Measurements from ENCODE around the gene VAT1L. TPM values are rescaled to one million over a fixed set of nuclear protein-coding genes. Genes with fewer than 3 reads are reported as not detected.

VAT1L gene
- total and polyA plus RNA-seq, 5 donors from 2014 or later, result not detected

DNA sequence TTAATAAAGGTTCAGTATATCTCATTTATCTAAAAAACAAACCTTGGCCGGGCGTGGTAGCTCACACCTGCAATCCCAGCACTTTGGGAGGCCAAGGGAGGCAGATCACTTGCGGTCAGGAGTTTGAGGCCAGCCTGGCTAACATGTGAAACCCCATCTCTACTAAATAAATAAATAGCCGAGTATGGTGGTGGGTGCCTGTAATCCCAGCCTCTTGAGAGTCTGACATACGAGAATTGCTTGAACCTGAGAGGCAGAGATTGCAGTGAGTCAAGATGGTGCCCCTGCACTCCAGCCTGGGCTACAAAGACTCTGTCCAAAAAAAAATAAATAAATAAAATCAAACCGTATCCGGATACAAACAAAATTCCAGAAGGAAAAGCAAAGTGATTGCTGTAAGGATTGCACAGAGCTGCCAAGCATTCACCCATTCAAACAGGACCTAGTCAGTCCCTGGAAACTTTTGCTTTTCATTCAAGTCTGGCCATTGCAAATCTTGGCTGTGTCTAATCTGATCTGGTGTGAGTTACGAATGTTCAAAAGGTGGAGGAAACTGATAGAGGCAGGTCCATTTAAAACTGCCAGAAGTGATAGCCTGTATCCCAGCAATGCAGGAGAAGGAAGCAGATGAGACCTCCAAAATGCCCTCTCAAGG, 131.5 kb downstream of the VAT1L start:
- ATAC-seq (ENCODE audit: low read depth in 2 of 2), result no peak
- H3K36me3 ChIP-seq (ENCODE audit: control insufficient read depth, insufficient read depth, low read length), result no peaks in the 10 kb centered on the region
- no peak for DNase-seq
- no peak overlapping the region for H3K4me3 Mint-ChIP-seq
- H3K9me3 ChIP-seq (ENCODE audit: control insufficient read depth in 2 of 2, low read length in 2 of 2), result no peaks in the 10 kb centered on the region
- H3K4me3 ChIP-seq (ENCODE audit: low read depth, low read length), result no peak overlapping the region
- H3K27ac Mint-ChIP-seq, result no peak overlapping the region
- H3K4me1 ChIP-seq (ENCODE audit: control insufficient read depth, insufficient read depth, low read length, poor library complexity, severe bottlenecking), result no peaks in the 10 kb centered on the region
- peaks cover 0 to 2% (median 0%) of the 10 kb centered on the region in 7 donors for H3K9me3 Mint-ChIP-seq
- no peaks in the 10 kb centered on the region for H3K36me3 Mint-ChIP-seq
- H3K4me1 Mint-ChIP-seq, result no peaks in the 10 kb centered on the region
- no peaks in the 10 kb centered on the region for H3K27me3 ChIP-seq (ENCODE audit: control insufficient read depth, insufficient read depth, low read length)
- no peak overlapping the region for H3K27ac ChIP-seq (ENCODE audit: insufficient read depth, low read length, poor library complexity, severe bottlenecking)
- peaks cover 4% of the 10 kb centered on the region for H3K27me3 Mint-ChIP-seq

DNA sequence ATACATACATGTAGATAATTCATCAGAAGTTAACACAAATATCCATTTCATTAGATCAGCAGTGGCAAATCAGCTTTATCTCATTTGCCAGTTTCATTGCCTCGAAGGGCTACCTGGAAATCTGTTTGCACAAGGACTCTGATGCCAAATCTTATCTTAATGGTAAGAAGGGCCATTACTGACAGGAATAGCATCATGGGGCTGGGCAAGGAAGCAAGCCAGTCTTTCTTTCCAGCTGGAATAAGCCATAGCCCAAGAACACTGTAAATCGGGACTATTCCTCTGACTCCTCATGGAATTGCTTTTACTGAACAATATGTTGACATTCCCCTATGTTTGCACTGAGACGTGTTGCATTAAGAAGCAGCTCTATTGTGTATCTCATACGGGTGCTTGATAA, 132.6 kb downstream of the VAT1L start:
- ATAC-seq (ENCODE audit: low read depth in 2 of 2) (no peak), DNase-seq (no peak)
- Histone ChIP-seq H3K27me3 (ENCODE audit: control insufficient read depth, insufficient read depth, low read length) (no peaks in the 10 kb centered on the region), H3K4me1 (ENCODE audit: control insufficient read depth, insufficient read depth, low read length, poor library complexity, severe bottlenecking) (no peaks in the 10 kb centered on the region), H3K36me3 (ENCODE audit: control insufficient read depth, insufficient read depth, low read length) (no peaks in the 10 kb centered on the region), H3K27ac (ENCODE audit: insufficient read depth, low read length, poor library complexity, severe bottlenecking) (no peak overlapping the region), H3K9me3 (ENCODE audit: control insufficient read depth in 2 of 2, low read length in 2 of 2) (no peaks in the 10 kb centered on the region), H3K4me3 (ENCODE audit: low read depth, low read length) (no peak overlapping the region)
- H3K4me1 Mint-ChIP-seq, result no peaks in the 10 kb centered on the region
- no peak overlapping the region for H3K27ac Mint-ChIP-seq
- H3K27me3 Mint-ChIP-seq, result peaks cover 4% of the 10 kb centered on the region
- no peak overlapping the region for H3K4me3 Mint-ChIP-seq
- peaks cover 0 to 2% (median 0%) of the 10 kb centered on the region in 7 donors for H3K9me3 Mint-ChIP-seq
- no peaks in the 10 kb centered on the region for H3K36me3 Mint-ChIP-seq

DNA sequence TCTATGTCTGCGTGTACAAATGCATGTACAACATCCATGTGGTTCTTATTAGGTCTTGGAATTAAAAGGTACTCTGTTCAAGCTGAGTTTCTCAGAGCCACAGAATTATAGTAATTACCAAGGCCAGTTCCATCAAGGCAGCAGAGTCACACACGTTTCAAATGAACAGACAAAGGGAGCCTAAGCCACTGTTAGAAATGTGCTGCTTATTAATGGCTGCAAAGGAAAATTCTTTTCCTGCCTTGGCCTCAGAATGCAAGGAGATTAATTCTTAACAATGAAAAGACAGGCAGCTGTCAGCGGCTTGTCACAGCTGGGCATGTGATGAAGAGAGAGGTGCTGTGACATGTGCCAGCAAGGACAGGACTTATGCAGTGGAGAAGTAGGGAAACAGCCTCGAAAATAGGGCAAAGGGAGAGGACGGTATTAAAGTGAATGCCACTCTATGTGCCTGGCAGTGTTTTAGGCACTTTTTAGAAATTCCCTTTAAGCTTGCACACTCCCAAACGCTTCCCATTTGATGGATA, 133.9 kb downstream of the VAT1L start:
- Histone ChIP-seq H3K9me3 (ENCODE audit: control insufficient read depth in 2 of 2, low read length in 2 of 2) (no peaks in the 10 kb centered on the region), H3K4me3 (ENCODE audit: low read depth, low read length) (no peak overlapping the region), H3K27ac (ENCODE audit: insufficient read depth, low read length, poor library complexity, severe bottlenecking) (no peak overlapping the region), H3K36me3 (ENCODE audit: control insufficient read depth, insufficient read depth, low read length) (no peaks in the 10 kb centered on the region), H3K4me1 (ENCODE audit: control insufficient read depth, insufficient read depth, low read length, poor library complexity, severe bottlenecking) (no peaks in the 10 kb centered on the region), H3K27me3 (ENCODE audit: control insufficient read depth, insufficient read depth, low read length) (no peaks in the 10 kb centered on the region)
- H3K4me3 Mint-ChIP-seq, result no peak overlapping the region
- DNase-seq (no peak), ATAC-seq (ENCODE audit: low read depth in 2 of 2) (no peak)
- no peak overlapping the region for H3K27ac Mint-ChIP-seq
- peaks cover 0 to 2% (median 0%) of the 10 kb centered on the region in 7 donors for H3K9me3 Mint-ChIP-seq
- no peaks in the 10 kb centered on the region for H3K36me3 Mint-ChIP-seq
- H3K4me1 Mint-ChIP-seq, result no peaks in the 10 kb centered on the region
- H3K27me3 Mint-ChIP-seq, result peaks cover 4% of the 10 kb centered on the region

DNA sequence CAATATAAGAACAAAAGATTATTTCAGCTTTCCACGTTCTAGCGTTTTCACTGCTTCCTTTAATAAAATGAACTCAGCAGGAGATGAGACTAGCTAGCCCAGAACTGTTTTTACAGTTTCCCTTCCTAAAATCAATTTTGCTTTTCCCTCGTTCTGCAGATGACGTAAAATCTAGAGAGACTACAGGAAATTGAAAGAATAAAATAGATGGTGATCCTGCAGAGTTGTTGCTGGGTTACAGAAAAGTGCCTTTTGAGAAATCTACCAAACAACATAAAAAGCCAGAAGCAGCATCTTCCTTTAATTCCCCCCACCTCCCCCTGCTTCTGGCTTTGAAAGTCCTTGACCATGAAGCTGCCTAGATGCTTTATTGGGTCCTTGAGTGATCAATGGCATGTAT, 137.2 kb downstream of the VAT1L start:
- Mint-ChIP-seq H3K9me3 (peaks cover 0 to 2% (median 0%) of the 10 kb centered on the region in 7 donors), H3K4me1 (no peaks in the 10 kb centered on the region), H3K27me3 (peaks cover 10% of the 10 kb centered on the region), H3K27ac (no peak overlapping the region), H3K4me3 (no peak overlapping the region), H3K36me3 (no peaks in the 10 kb centered on the region)
- Histone ChIP-seq H3K36me3 (ENCODE audit: control insufficient read depth, insufficient read depth, low read length) (no peaks in the 10 kb centered on the region), H3K4me1 (ENCODE audit: control insufficient read depth, insufficient read depth, low read length, poor library complexity, severe bottlenecking) (no peaks in the 10 kb centered on the region), H3K27me3 (ENCODE audit: control insufficient read depth, insufficient read depth, low read length) (no peaks in the 10 kb centered on the region), H3K4me3 (ENCODE audit: low read depth, low read length) (no peak overlapping the region), H3K9me3 (ENCODE audit: control insufficient read depth in 2 of 2, low read length in 2 of 2) (no peaks in the 10 kb centered on the region), H3K27ac (ENCODE audit: insufficient read depth, low read length, poor library complexity, severe bottlenecking) (no peak overlapping the region)
- ATAC-seq (ENCODE audit: low read depth in 2 of 2), result no peak
- no peak for DNase-seq

DNA sequence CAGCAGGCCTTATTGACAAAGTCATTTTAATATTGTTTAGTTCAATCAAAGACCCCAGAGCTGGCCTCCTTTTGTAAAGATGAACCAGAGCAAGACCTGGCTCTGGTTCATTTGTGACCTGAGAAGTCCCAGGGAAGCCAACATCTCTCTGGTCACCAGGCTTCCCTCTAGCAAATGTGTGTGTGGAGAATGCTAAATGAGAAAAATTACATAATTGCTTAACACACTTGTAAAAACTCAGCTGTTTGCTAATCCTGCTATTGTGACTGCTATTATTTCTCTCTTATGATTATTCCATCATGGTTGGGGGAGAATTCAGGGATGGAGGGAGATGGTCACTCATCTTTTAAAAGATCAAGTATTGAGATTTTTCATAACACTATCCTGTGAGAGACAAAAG, 139.7 kb downstream of the VAT1L start:
- Mint-ChIP-seq H3K9me3 (peaks cover 0 to 2% (median 0%) of the 10 kb centered on the region in 7 donors), H3K4me1 (no peaks in the 10 kb centered on the region), H3K36me3 (no peaks in the 10 kb centered on the region), H3K4me3 (no peak overlapping the region), H3K27me3 (peaks cover 10% of the 10 kb centered on the region), H3K27ac (no peak overlapping the region)
- ATAC-seq (ENCODE audit: low read depth in 2 of 2) (no peak), DNase-seq (no peak)
- Histone ChIP-seq H3K9me3 (ENCODE audit: control insufficient read depth in 2 of 2, low read length in 2 of 2) (no peaks in the 10 kb centered on the region), H3K4me1 (ENCODE audit: control insufficient read depth, insufficient read depth, low read length, poor library complexity, severe bottlenecking) (no peaks in the 10 kb centered on the region), H3K4me3 (ENCODE audit: low read depth, low read length) (no peak overlapping the region), H3K27ac (ENCODE audit: insufficient read depth, low read length, poor library complexity, severe bottlenecking) (no peak overlapping the region), H3K36me3 (ENCODE audit: control insufficient read depth, insufficient read depth, low read length) (no peaks in the 10 kb centered on the region), H3K27me3 (ENCODE audit: control insufficient read depth, insufficient read depth, low read length) (no peaks in the 10 kb centered on the region)

DNA sequence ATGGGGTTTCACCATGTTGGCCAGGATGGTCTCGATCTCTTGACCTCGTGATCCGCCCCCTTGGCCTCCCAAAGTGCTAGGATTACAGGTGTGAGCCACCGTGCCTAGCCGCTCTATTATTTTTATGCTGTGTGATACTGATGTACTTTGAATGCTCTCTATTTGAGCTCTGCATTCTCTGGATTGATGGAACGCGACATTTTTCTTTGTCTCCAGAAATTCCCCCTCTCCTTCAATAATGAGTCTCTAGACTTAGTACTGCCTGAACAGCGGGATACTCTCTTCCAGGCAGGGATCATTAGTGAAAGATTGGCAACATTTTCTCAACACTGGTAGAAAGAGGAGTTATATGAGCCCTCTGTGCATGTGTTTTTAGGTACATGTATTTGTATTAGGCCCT, 140.6 kb downstream of the VAT1L start:
- H3K4me3 Mint-ChIP-seq, result no peak overlapping the region
- Histone ChIP-seq H3K4me1 (ENCODE audit: control insufficient read depth, insufficient read depth, low read length, poor library complexity, severe bottlenecking) (no peaks in the 10 kb centered on the region), H3K27me3 (ENCODE audit: control insufficient read depth, insufficient read depth, low read length) (no peaks in the 10 kb centered on the region), H3K9me3 (ENCODE audit: control insufficient read depth in 2 of 2, low read length in 2 of 2) (no peaks in the 10 kb centered on the region), H3K4me3 (ENCODE audit: low read depth, low read length) (no peak overlapping the region), H3K36me3 (ENCODE audit: control insufficient read depth, insufficient read depth, low read length) (no peaks in the 10 kb centered on the region), H3K27ac (ENCODE audit: insufficient read depth, low read length, poor library complexity, severe bottlenecking) (no peak overlapping the region)
- H3K9me3 Mint-ChIP-seq, result peaks cover 0 to 3% (median 0%) of the 10 kb centered on the region in 7 donors
- peaks cover 19% of the 10 kb centered on the region for H3K27me3 Mint-ChIP-seq
- no peak overlapping the region for H3K27ac Mint-ChIP-seq
- no peak for DNase-seq
- H3K4me1 Mint-ChIP-seq, result no peaks in the 10 kb centered on the region
- no peak for ATAC-seq (ENCODE audit: low read depth in 2 of 2)
- H3K36me3 Mint-ChIP-seq, result no peaks in the 10 kb centered on the region

DNA sequence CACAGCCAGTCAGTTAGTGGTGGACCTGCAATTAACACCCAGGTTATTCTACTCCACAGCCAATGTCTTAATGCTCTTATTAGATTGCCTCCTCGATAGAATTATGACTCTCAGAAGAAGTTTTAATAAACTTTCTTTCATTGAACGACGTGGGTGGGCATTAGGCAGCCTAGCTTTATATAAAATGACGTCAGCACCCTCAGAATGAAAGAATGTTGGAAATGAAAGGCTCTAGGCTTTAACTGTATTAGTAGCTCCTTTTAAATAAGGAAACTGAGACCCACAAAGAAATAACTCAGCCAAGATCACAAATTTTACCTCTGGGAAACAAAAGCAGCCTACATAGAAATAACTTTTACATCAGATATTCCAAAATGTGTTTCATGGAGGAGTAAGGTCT, 142.7 kb downstream of the VAT1L start:
- no peaks in the 10 kb centered on the region for H3K9me3 ChIP-seq (ENCODE audit: control insufficient read depth in 2 of 2, low read length in 2 of 2)
- DNase-seq, result no peak
- H3K9me3 Mint-ChIP-seq, result peaks cover 0 to 3% (median 0%) of the 10 kb centered on the region in 7 donors
- H3K36me3 ChIP-seq (ENCODE audit: control insufficient read depth, insufficient read depth, low read length), result no peaks in the 10 kb centered on the region
- no peak overlapping the region for H3K4me3 Mint-ChIP-seq
- peaks cover 20% of the 10 kb centered on the region for H3K27me3 Mint-ChIP-seq
- H3K4me1 Mint-ChIP-seq, result no peaks in the 10 kb centered on the region
- no peaks in the 10 kb centered on the region for H3K27me3 ChIP-seq (ENCODE audit: control insufficient read depth, insufficient read depth, low read length)
- H3K4me1 ChIP-seq (ENCODE audit: control insufficient read depth, insufficient read depth, low read length, poor library complexity, severe bottlenecking), result no peaks in the 10 kb centered on the region
- H3K27ac ChIP-seq (ENCODE audit: insufficient read depth, low read length, poor library complexity, severe bottlenecking), result no peak overlapping the region
- no peak overlapping the region for H3K4me3 ChIP-seq (ENCODE audit: low read depth, low read length)
- H3K36me3 Mint-ChIP-seq, result no peaks in the 10 kb centered on the region
- no peak for ATAC-seq (ENCODE audit: low read depth in 2 of 2)
- H3K27ac Mint-ChIP-seq, result no peak overlapping the region

DNA sequence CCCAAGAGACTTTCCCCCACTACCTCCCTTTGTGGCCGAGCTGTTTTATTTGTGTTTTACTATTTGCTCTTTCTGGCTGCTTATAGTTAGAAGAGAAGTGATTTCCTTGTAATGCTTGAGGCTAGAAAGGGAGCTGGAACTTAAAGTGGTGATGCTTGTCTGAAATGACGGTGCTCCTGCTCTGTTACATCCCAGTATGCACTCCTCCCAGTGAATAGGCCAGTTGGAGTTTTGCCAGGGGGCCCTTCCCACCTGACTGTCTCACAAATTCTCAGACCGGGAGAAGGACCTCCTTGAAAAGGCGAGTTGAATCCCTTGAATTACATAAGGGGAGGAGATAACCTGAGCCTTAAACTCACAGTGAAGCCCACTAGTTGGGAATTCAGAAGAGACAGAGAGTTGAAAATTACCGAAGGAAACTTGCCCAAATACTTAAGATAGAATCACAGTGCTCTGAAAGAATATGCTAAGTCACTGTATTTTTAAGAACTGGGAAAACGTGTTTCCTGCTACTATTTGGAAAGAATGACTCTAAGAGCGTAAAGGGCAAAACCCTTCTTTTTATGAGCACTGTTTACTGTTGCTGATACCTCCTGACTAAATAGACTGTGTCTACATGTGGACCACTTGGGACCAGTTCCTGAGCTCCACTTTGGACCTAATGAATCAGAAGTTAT, 149.2 kb downstream of the VAT1L start:
- peaks cover 0 to 6% (median 0%) of the 10 kb centered on the region in 7 donors for H3K9me3 Mint-ChIP-seq
- H3K4me1 Mint-ChIP-seq, result no peaks in the 10 kb centered on the region
- peaks cover 18% of the 10 kb centered on the region for H3K27me3 Mint-ChIP-seq
- no peak for ATAC-seq (ENCODE audit: low read depth in 2 of 2)
- DNase-seq, result no peak
- H3K36me3 Mint-ChIP-seq, result no peaks in the 10 kb centered on the region
- H3K27me3 ChIP-seq (ENCODE audit: control insufficient read depth, insufficient read depth, low read length), result no peaks in the 10 kb centered on the region
- H3K4me3 Mint-ChIP-seq, result no peak overlapping the region
- H3K4me3 ChIP-seq (ENCODE audit: low read depth, low read length), result no peak overlapping the region
- no peaks in the 10 kb centered on the region for H3K9me3 ChIP-seq (ENCODE audit: control insufficient read depth in 2 of 2, low read length in 2 of 2)
- H3K27ac ChIP-seq (ENCODE audit: insufficient read depth, low read length, poor library complexity, severe bottlenecking), result no peak overlapping the region
- no peaks in the 10 kb centered on the region for H3K4me1 ChIP-seq (ENCODE audit: control insufficient read depth, insufficient read depth, low read length, poor library complexity, severe bottlenecking)
- H3K27ac Mint-ChIP-seq, result no peak overlapping the region
- H3K36me3 ChIP-seq (ENCODE audit: control insufficient read depth, insufficient read depth, low read length), result no peaks in the 10 kb centered on the region

Data from CD4-positive, CD25-positive, alpha-beta regulatory T cell (primary cell).